Activated T-cell treated with anti-CD3 and anti-CD28 coated beads for 48 hours (primary cell): ENCODE measurements around the gene METAP1D.

ENCODE experiments used
- DNase-seq: peaks from one replicate; pipeline ENCODE4 v3.0.0-alpha.2; 2020; ENCODE audit warnings: low read depth

Gene METAP1D

DNA sequence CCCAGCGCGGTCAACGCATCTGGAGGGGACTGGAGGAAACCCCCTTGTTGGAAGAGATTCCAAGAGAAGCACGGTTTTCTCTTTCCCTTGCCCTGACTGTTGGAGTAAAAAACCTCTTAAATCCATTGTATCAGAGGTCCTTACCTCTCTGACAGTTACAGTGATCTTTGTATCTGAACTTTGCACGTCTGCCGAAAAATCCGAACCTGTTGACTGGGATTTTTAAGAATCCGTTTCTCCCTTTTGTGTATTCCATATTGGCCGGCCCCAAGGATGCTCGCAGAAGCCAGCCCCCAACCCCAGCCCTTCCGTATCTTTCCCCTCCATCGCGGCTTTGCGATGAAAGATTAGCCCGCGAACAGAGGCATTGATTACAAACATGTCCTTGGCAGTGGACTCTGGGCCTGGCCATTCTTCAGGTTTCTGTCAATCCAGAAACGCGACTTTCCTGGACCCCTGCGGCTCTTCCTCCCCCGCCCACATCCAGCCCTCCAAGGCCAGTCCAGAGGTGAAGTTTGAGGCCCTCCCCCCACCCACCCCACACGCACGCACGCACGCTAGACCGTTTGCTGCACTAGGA is 81.0 kb downstream of the METAP1D start:
- DNase-seq, result no peak

DNA sequence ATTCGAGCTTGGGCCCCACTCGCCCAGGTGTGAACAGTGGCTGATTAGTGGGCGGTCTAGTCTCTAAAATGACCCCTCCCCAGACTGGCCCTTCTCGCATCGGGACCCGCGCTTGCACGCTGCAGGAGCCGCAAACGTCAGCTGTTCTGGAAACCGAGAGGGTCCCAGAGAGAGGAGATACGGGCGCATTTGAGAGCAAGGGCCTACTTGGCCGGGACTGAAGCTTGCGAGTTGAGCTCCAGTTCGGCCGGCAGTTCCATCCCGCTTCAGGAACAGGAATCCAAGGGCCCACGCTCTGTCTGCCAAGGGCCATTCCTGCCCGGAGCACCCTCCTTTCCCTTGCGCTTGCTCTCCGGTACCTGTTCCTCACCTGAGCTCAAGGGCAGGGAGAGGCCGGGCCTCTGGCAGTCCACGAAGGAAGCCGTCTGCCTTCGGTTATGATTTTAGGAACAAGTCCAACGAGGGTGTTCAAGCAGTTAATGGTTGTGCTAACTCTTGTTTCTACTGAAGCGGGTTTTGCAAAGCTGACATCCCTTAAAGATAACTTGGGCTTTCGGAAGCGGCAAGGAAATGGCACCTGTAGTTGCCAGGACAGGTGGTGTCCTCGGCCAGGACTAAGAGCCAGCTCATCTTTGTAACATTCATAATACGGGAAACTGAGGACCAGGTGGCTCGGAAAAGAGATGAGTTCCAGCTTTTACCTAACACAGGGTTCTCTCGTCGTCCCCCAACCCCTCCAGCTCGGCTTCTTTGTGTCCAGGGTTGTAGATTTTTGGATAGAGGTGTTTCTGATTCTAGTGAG is 81.7 kb downstream of the METAP1D start:
- DNase-seq, result no peak

DNA sequence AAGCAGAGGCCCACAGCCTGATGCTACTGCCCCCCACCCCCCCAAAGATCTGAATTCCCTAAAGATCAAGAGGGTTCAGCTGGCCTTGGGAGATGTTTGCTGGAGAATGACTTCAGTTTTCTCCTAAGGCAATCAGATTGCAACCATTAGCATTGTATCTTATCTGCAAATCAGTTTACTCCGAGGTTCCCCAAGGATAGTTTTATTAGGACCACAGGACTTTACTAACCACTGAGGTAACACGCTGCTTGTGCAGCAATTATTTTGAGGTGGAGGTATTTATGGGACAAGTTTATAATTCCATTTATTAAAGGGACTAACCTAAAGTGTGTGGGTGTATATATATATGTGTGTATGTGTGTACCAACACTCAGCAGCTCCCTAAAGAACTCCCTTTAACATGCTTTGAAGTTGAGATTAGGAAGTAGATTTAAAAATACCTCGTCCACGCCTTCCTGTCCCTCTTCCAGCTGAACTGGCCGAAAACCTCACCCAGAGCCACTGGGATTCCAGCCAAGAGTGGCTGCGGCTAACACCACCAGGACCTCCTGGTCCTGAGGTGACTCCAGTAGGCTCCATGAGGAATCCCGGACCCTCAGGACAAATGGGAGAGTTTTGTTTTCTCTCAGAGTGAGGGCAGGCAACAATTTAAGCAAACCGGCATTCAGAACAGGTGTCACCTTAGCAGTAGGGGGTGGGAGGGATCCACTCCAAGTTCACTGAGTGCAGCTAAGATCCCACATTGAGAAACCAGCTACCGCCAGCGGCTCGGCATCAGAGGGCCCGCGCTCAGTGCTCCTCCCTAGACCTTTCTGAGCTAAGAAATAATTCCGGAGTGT is 82.6 kb downstream of the METAP1D start:
- DNase-seq, result no peak

DNA sequence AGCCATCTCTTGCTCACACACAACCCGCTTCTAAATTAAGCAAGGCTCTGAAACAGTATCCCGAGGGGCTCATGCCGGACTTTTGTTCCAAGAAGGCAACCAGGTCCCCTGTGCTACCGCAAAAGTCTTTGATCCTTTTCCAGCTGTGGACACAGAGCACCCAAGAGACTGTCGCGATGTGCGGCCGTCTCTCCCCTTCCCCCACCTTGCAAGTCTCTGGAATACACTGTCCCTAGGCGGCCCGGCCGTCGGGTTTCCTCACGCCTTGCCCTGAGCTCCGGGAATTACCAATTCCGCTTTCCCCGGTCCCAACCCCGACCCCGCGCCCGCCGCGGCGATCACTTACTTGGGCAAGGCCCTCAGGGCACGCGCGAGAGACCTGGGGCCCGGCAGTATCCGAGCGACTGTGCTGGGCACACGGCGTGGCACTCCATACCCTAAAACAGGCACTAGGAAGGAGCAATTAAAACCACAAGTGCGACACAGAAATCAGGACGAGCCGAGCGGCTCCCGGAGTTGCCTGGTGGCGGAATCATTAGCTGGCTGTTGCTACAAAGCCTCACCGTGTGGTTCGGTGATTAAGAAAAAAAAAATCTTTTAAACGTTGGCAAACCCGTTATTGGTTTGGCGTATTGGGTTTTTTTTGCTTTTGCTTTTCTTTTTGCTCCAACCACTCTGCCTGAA is 83.3 kb downstream of the METAP1D start:
- no peak for DNase-seq

DNA sequence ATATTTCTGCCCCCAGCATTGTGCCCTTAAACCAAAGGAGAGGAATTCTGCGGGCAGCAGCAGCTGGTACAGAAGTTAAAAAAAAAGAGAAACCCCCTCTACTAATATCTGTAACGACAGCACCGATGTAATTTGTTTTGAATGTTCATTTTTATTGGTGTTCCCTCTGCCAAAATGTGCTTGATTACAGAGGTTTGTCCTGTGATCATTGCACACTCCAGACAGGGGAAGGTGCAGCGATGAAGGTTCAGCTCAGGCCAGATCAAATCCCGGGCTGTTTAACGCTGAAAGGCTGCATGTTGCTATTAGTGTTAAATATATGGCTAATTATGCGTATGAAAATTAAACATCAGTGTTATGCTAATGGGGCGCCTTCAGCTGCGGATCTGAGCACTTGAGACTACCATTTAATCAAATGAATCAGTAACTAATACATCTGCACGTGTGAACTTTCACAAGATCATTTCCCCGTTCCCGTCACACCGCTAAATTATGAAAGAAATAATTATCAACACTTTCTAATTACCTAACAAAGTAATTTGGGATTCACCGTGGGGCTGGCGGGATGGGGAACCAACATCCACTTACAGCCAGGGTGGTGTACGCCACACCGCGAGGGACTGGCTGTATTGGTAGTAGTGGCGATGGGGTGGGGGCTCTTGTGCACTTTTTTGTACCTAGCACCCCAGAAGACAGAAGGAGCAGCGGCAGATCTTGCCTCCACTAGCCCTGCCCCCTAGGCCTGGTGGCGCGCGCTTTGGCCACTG is 84.1 kb downstream of the METAP1D start:
- DNase-seq, result no peak

DNA sequence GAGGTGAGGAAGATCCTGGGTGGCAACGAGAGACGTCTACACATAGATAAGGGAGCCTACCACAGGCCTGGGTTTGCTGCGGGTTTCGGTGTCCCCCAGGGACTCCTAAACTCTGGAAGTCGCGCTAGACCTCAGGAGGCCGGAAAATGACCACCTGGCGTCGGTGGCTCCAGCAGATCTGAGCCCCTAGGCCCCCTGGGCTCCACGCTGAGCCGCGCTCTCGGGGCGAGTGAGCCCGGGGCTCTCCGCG is 84.6 kb downstream of the METAP1D start:
- DNase-seq, result no peak

DNA sequence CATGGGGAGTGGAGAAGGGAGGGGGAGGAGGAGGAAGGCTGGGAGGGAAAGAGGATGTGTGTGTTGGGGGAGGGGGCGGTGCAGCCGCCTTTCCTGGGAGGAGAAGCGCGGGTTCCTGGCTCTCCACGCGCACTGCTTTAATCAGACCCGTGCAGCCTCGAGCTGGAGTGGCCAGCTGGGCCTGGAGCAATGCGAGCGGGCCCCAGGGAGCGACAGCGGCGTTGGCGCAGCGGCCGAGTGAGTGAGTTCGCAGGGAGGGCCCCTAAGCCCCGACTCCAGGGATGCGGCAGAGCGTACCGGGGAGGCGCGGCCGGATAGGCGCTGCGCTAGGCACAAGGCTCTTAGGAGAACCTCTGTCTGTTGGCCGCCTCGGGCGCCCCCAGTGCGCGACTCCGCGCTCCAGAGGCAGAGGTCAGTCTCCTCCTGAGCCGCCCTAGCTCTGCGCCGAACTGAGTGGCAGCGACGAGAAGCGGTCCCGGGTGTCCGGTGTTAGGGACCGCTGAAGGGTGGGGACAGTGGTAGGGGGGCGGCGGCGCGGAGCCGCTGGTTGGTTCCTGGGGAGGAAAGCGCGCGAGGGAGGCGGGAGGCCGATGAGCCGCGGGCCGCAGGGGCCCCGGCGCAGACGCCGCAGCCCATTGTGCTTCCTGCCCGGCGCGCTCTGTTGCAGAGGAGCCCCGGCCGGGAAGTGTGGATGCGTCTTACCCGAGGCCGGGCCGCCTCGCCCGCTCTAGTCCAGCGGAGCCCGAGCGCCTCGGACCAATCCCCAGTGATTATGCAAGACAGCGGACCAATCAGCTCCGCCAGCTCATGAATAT is 85.1 kb downstream of the METAP1D start:
- no peak for DNase-seq

DNA sequence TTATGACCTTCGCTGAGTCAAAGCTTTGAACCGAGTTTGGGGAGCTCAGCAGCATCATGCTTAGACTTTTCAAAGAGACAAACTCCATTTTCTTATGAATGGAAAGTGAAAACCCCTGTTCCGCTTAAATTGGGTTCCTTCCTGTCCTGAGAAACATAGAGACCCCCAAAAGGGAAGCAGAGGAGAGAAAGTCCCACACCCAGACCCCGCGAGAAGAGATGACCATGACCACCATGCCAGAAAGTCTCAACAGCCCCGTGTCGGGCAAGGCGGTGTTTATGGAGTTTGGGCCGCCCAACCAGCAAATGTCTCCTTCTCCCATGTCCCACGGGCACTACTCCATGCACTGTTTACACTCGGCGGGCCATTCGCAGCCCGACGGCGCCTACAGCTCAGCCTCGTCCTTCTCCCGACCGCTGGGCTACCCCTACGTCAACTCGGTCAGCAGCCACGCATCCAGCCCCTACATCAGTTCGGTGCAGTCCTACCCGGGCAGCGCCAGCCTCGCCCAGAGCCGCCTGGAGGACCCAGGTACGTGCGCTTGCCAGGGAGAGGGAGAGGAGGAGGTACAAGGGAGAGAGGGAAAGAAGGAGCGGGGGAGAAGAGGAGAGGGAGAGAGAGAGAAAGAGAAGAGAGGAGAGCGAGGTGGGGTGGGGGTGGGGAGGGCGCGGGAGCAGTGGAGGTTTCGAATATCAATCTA is 85.9 kb downstream of the METAP1D start, which contains the start of gene DLX1:
Gene DLX1, plus strand, starts transcription at position 48 of the 700 bp plus-strand sequence. Its CDS starts 171 bp downstream, at position 219.
- DNase-seq, result no peak

DNA sequence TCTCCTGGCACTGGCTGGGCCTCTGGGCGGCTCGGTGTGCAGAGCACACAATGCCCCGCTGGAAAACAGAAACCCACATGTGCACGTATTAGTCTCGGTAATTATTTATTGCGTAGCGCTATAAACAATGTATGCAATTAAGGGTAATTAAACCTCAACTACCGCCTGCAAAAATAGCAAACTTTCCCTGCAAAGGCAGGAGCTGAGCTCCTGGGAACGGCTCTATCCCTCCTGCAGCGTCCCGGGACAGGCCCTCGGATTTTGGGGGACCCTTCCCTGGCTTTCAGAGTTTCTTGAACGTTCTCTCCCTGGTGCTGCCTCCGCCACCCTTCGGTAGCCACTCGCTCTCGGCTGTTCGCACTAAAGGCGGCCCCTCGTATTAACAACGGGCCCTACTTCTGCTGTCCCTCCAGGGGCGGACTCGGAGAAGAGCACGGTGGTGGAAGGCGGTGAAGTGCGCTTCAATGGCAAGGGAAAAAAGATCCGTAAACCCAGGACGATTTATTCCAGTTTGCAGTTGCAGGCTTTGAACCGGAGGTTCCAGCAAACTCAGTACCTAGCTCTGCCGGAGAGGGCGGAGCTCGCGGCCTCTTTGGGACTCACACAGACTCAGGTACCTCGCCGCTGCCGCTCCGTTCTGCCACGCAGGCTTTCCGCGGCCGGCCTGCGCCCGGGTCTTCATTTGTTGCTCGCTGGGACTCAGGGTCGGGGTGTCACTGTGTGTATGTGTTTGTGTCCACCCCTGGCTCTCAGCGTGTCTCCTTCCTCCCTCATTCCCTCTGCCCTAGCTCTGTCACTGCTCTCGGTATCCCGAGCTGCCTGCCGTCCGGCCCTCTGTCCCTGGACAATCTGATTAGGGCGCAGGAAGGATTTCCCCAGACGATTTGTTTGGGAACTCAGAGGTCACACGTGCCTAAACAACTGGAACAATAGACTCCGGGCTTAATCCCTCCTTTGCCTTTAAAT is 86.8 kb downstream of the METAP1D start:
- DNase-seq, result no peak

DNA sequence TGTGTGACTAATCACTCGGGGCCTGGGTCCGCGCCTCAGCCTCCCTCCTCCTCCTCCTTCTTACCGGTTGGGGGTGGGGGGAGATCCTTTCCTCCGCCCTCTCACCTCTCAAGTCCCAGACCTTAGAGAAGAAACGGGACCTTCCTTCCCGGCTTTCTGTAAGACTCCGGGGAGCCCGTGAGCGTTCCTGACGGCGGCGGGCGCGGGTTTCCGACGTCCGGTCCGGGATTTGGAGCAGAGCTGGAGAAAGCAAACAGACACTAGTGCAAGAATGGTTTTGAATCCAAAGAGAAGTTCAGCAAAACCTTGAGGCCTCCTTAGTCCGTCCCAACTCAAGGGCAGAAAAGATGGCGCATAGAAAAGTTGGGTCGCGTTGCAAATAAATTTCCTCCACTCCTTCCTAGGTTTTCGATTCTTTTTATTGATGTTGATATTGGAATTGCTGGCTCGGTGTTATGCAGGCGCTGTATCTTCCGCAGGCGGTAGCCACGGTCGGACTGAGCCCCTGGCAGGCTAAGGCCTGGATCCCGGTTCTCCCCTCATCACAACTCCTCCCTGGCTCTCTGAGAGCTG is 87.5 kb downstream of the METAP1D start:
- DNase-seq, result no peak

DNA sequence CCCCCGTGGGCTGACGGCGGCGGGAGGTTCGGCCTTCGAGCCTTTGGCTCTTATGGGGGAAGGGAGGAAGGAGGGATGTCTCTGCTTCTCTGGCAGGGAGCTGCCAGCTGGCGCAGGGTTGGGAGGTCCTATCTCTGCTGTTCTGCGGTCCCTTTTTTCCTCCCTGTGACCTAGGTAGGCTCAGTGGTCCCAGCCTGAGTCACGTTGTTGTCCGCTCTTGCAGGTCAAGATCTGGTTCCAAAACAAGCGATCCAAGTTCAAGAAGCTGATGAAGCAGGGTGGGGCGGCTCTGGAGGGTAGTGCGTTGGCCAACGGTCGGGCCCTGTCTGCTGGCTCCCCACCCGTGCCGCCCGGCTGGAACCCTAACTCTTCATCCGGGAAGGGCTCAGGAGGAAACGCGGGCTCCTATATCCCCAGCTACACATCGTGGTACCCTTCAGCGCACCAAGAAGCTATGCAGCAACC is 88.1 kb downstream of the METAP1D start:
- no peak for DNase-seq

DNA sequence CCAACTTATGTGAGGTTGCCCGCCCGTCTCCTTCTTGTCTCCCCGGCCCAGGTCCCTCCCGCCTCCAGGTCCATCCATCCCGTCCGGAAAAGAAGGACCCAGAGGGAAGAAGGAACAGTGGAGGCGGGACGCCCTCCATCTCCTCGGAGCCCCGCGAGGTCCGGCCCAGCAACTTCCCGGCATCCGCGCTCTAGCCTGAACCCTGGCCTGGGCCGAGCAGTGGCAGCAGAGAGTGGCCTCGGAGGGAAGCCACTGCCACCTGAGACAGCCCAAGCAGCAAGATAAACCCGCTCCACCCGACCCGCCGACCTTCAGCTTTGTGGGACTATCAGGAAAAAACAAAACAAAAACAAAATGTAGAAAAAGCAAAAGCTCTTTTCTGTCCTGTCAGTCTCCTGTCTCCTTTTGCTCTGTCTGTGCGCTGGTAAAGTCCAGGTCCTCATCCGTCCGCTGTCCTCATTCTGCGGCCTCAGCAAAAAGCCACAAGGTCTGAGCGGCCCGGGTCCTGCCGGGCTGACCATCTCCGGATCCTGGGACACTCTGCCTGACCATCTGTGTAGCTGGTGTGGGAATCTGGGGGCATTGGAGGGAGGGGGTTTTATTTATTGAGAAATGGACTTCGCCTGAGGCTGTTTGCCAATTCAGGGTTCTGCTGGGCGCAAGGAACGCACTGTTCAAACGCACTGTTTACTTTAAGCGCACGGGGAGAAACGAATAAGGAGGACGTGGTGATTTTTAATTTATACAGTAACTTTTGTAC is 88.7 kb downstream of the METAP1D start:
- DNase-seq, result no peak

DNA sequence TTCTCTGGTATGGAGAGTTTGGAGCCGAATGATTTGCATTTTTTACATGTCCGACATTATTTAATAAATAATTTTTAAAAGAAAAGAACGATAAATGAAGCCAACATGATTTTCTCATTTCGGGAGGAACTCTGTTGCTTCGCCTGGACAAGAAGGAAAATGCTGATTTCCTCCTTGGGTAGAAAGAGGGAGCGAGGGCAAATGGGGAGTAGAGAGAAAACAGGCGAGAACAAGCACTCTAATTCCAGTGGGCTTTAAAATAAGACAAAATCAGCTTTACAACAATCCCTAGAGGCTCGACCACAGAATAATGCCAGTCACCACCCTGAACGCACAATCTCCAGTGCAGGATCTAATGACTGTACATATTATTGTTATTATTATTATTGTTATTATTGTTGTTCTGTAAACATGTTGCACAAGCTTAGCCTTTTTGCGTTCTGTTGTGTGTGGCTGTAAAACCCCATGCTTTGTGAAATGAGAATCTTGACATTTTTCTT is 89.3 kb downstream of the METAP1D start:
- DNase-seq, result no peak

DNA sequence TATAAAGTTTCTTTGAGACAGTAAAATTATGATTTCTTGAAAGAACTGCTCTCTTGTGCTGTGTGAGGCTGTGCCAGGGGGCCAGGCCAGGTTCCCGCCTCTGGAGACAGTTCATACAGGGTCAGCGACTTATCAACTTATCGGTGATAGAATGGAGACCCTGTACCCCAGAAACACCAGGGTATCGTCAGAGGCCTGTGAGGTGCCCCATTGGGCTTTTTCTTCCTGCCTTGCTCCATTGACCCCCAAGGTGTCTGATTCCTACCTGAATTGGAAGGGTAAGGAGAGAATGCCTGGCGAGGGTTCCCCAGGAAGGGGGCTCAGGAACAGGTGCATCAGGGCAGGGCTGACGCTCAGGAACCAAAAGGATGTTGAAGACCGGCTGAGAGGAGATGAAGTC is 89.9 kb downstream of the METAP1D start:
- DNase-seq, result no peak

DNA sequence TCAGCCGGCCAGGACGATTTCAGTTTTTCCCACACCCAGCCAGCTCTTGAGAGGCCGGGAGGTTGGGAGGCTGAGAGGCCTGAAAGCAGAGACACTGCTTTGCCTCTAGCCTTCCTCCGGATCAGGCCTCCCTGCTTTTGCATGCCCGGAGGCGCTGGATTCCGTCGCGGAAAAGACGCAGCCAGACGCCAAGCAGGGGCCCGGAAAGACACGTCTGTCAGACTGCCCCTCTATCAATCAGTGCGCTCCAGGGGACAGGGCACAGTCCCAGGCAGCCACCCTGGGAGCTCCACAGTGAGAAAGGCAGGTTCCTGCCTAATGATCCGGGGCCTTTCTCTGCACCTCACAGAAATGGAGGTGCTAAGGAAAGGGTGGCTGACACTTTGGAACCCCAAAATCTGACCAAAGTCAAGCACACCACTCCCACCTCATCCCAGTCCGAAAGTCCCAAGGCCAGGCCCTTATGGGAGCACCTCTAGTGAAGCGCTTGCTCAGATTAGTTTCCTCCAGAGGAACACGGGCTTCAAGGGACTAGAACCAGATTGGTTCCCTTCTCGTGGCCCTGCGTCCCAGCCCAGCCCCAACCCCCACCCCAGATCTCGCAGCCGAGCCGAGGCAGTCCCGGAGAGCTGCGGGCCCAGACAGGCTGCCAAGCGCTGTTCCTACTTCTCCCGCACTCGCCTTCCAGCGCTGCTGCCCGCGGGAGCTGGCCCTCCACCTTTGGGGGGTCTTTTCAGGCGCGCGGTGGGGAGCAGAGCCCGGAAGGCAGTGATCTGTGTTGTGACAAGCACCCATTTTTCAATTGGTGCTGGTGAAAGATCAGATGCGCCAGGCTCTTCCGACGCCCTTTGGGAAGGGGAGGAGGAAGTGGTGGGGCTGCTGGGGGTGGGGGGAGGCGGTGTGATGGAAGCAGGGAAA is 90.5 kb downstream of the METAP1D start:
- no peak for DNase-seq

DNA sequence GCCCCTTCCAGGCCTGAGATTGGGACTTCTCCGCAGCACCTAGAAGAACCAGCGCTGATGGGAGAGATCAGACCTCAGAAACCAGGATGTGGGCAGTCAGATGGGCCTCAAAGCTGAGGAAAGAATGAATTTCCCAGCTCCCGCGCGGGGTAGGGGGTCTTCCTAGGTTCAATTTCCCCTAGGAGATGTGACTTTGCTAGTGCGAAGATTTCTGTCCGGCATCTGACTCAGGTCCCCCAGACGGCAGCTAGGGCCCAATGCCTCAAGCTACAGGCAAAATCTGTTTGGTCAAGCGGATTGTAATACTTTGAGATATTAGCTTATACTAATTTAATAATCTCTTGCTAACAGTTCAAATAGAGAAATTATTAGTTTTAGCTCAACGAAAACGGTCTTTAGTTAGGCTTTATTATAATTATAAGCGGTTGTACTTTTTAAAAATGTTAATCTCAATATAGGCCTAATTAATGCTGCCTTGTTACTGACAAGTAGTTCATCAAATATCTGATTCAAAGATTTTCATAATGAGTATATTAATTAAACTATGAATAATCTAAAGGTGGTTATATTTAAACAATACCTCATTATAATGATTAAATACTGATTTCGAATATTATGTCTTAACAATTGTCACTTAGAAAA is 91.4 kb downstream of the METAP1D start:
- no peak for DNase-seq
